A673 (cell line): Measurements from ENCODE around the gene ARF6. TPM values are rescaled to one million over a fixed set of nuclear protein-coding genes. Genes with fewer than 3 reads are reported as not detected.

Source experiments
- BruUV-seq: library from RNA; stranded (reverse); fragments of 400-500 nt; replicated peaks from 2 replicates; lab custom pipeline; 2021; lab: Mats Ljungman, UMichigan
- CTCF ChIA-PET: fragments of 300-600 bp; sonication (Branson Sonifier 250); formaldehyde crosslinking; loops from one replicate; lab custom pipeline; 2022; ENCODE audit warnings: antibody characterized with exemption; lab: Charles Lee
- POLR2A ChIA-PET: fragments of 300-600 bp; sonication (Branson Sonifier 250); formaldehyde crosslinking; loops from one replicate; lab custom pipeline; 2022; ENCODE audit warnings: antibody characterized with exemption; ENCODE audit not compliant: low non-redundant PET; lab: Charles Lee
- DNase-seq: peaks from one replicate; pipeline ENCODE4 v3.0.0-alpha.2; 2015; ENCODE audit warnings: low spot score
- H3K27ac ChIP-seq: fragments of 200-600 bp; sonication (generic); 2 replicates; pipeline ENCODE4 v1.5.1; 2016; ENCODE audit warnings: mixed run types, low read depth, mild to moderate bottlenecking, mixed read lengths, antibody characterized with exemption, low read length; ENCODE audit not compliant: poor library complexity, severe bottlenecking
- H3K27me3 ChIP-seq: fragments of 200-600 bp; sonication (generic); replicated peaks from 2 replicates; pipeline ENCODE4 v1.6.1; 2017; ENCODE audit warnings: mixed run types, low read depth, mild to moderate bottlenecking, mixed read lengths, antibody characterized with exemption, low read length; ENCODE audit not compliant: insufficient read depth, poor library complexity
- H3K36me3 ChIP-seq: fragments of 200-600 bp; sonication (generic); 2 replicates; pipeline ENCODE4 v1.6.1; 2016; ENCODE audit warnings: mixed run types, mild to moderate bottlenecking, mixed read lengths, antibody characterized with exemption, low read length; ENCODE audit not compliant: insufficient read depth, poor library complexity, severe bottlenecking
- H3K4me1 ChIP-seq: fragments of 200-600 bp; sonication (generic); 2 replicates; pipeline ENCODE4 v1.6.1; 2017; ENCODE audit warnings: mixed run types, mild to moderate bottlenecking, mixed read lengths, antibody characterized with exemption, low read length; ENCODE audit not compliant: insufficient read depth, poor library complexity, severe bottlenecking
- H3K4me3 ChIP-seq: fragments of 200-600 bp; sonication (generic); 2 replicates; pipeline ENCODE4 v1.5.1; 2016; ENCODE audit warnings: low read depth, mixed run types, mild to moderate bottlenecking, mixed read lengths, low read length; ENCODE audit not compliant: poor library complexity, severe bottlenecking
- H3K9me3 ChIP-seq: fragments of 200-600 bp; sonication (generic); 2 replicates; pipeline ENCODE4 v1.6.1; 2016; ENCODE audit warnings: mixed run types, low read depth, mild to moderate bottlenecking, mixed read lengths, antibody characterized with exemption, low read length; ENCODE audit not compliant: poor library complexity, severe bottlenecking
- CTCF ChIP-seq: fragments of 300-800, 200-600 bp; sonication (generic); conservative IDR thresholded peaks from 2 replicates; pipeline ENCODE4 v1.5.1; 2017; ENCODE audit warnings: low read depth, mild to moderate bottlenecking, antibody characterized with exemption, low read length, moderate library complexity, mixed read lengths
- EZH2 ChIP-seq: fragments of 200-600 bp; sonication (generic); IDR thresholded peaks from 2 replicates; pipeline ENCODE4 v1.6.1; 2017; ENCODE audit warnings: borderline replicate concordance, low read depth, mild to moderate bottlenecking, mixed read lengths, antibody characterized with exemption, low read length; ENCODE audit not compliant: poor library complexity, severe bottlenecking
- intact Hi-C: fragments of 100-400 bp; cut with micrococcal nuclease; formaldehyde crosslinking; loops from one replicate; pipeline ENCODE4 v1.10.0; 2022; ENCODE audit not compliant: unreplicated experiment
- total RNA-seq: library from RNA; stranded (reverse); gene quantifications from 2 replicates; pipeline ENCODE4 v1.2.3, GENCODE V29; 2021

Gene ARF6
- total RNA-seq, 1 experiment from 2014 or later: 67.6 TPM

- no peak overlapping the region for H3K27ac ChIP-seq
- no TSS peak for BruUV-seq
- no peak overlapping the region for H3K4me3 ChIP-seq
- TF ChIP-seq EZH2: no peak
- TF ChIP-seq CTCF: no peak
- H3K9me3 ChIP-seq: no peaks in the 10 kb centered on the region
- H3K36me3 ChIP-seq: no peaks in the 10 kb centered on the region
- intact Hi-C loops: no loop called here
- ChIA-PET POLR2A (no interaction called here), CTCF (no interaction called here)
- no peak for DNase-seq
- H3K27me3 ChIP-seq: no peaks in the 10 kb centered on the region
- peaks cover 18% of the 10 kb centered on the region for H3K4me1 ChIP-seq
Measured at GRCh38 chr14:49876563-49877127, 16.2 kb upstream of the ARF6 start.

DNA sequence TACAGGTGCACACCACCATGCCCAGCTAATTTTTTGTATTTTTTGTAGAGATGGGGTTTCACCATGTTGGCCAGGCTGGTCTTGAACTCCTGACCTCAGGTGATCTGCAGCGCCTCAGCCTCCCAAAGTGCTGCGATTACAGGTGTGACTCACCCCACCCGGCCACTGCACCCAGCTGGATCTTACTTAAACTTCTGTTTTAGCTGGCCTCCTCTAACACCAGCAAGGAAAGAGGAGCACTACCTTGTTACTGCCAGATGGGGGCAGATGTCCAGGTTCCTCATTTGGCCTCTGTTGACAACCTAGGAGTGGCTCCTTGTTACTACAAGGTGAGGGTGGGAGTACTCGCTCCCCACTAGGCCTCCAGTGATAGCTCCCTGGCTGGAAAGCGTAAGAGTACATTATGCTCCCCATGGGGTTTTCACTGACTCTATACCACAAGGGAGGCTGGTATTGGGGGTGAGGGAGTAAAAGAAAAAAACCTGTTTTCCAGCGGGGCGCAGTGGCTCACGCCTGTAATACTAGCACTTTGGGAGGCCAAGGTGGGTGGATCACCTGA lies 13.2 kb upstream of the ARF6 start:
- Histone ChIP-seq H3K27ac (no peak overlapping the region), H3K27me3 (no peaks in the 10 kb centered on the region), H3K36me3 (no peaks in the 10 kb centered on the region), H3K4me3 (no peak overlapping the region), H3K4me1 (peaks cover 20% of the 10 kb centered on the region), H3K9me3 (no peaks in the 10 kb centered on the region)
- ChIA-PET POLR2A (no interaction called here), CTCF (interaction anchor here (0.5 to 1.3 kb wide), 8 partner anchors 13 to 225 kb away, joined by 3 to 8 read pairs (median 3); partner anchors contain the start of genes ARF6 and NEMF)
- no TSS peak for BruUV-seq
- peak; percentile 81 for TF ChIP-seq CTCF
- no peak for TF ChIP-seq EZH2
- DNase-seq: peak; percentile 79
- intact Hi-C loops: no loop called here

GRCh38 chr14:49880267-49881064 lies 12.4 kb upstream of the ARF6 start:
- Histone ChIP-seq H3K27me3 (no peaks in the 10 kb centered on the region), H3K4me1 (peaks cover 20% of the 10 kb centered on the region), H3K4me3 (no peak overlapping the region), H3K9me3 (no peaks in the 10 kb centered on the region), H3K36me3 (no peaks in the 10 kb centered on the region), H3K27ac (no peak overlapping the region)
- BruUV-seq: no TSS peak
- DNase-seq: peak; percentile 73
- ChIA-PET CTCF (interaction anchor here (0.7 to 1.3 kb wide), 6 partner anchors 14 to 778 kb away, joined by 3 to 8 read pairs (median 4); partner anchors contain the start of gene NEMF), POLR2A (no interaction called here)
- TF ChIP-seq EZH2: no peak
- TF ChIP-seq CTCF: no peak
- intact Hi-C loops: no loop called here
